B cell (primary cell): ENCODE measurements around the gene AFDN.

ENCODE experiments used
- CTCF ChIP-seq: fragments of 200-600 bp; IDR thresholded peaks from one replicate; pipeline ENCODE4 v1.8.0; 2022; ENCODE audit warnings: antibody characterized with exemption, mild to moderate bottlenecking
- EZH2 ChIP-seq: IDR thresholded peaks from 2 replicates; pipeline ENCODE4 v1.6.1; 2012; ENCODE audit warnings: borderline replicate concordance, low read depth, mild to moderate bottlenecking, moderate library complexity, low read length; ENCODE audit not compliant: insufficient read depth, poor library complexity, severe bottlenecking

- no peak for TF ChIP-seq CTCF
- no peak for TF ChIP-seq EZH2
These were observed 186.7 kb downstream of the AFDN start for GRCh38 chr6:168013250-168013915.
